GM12878 (cell line): ENCODE results near the gene ZC3H8.

Source experiments
- BRCA1 ChIP-seq: IDR thresholded peaks from 2 replicates; pipeline ENCODE4 v1.6.1; 2011; ENCODE audit warnings: low read depth, low read length, improper control_type of control experiment
- CBFB ChIP-seq: IDR thresholded peaks from 2 replicates; pipeline ENCODE4 v1.6.1; 2016; ENCODE audit warnings: antibody characterized with exemption, low read depth
- CTCF ChIP-seq, 3 experiments: IDR thresholded peaks in 2 of 3; conservative IDR thresholded peaks in 1 of 3; 2 replicates each; pipeline ENCODE4 v1.5.1; 2011; ENCODE audit warnings: low read depth in 3 of 3, low read length in 3 of 3, mild to moderate bottlenecking in 3 of 3, control low read depth in 2 of 3, moderate library complexity in 2 of 3, inconsistent platforms in 1 of 3, mixed read lengths in 1 of 3; ENCODE audit not compliant: control insufficient read depth in 2 of 3, insufficient read depth in 1 of 3; ENCODE audit errors: extremely low read depth in 1 of 3
- EZH2 ChIP-seq: IDR thresholded peaks from 2 replicates; pipeline ENCODE4 v1.6.1; 2012; ENCODE audit warnings: low read depth, mild to moderate bottlenecking, control low read depth, inconsistent platforms, low read length, borderline replicate concordance; ENCODE audit not compliant: control insufficient read depth
- KDM1A ChIP-seq: fragments of 200-600 bp; sonication (generic); IDR thresholded peaks from 2 replicates; pipeline ENCODE4 v1.6.1; 2016; ENCODE audit warnings: borderline replicate concordance
- MAX ChIP-seq: IDR thresholded peaks from 2 replicates; pipeline ENCODE4 v1.6.1; 2012; ENCODE audit warnings: low read depth, low read length, improper control_type of control experiment
- POLR2A ChIP-seq: IDR thresholded peaks from 2 replicates; pipeline ENCODE4 v1.6.1; 2011; ENCODE audit warnings: low read depth, mild to moderate bottlenecking, low read length
- YY1 ChIP-seq: IDR thresholded peaks from 2 replicates; pipeline ENCODE4 v1.6.1; 2011; ENCODE audit warnings: low read depth, mild to moderate bottlenecking, low read length
- ZBED1 ChIP-seq: IDR thresholded peaks from 2 replicates; pipeline ENCODE4 v1.6.1; 2016; ENCODE audit warnings: borderline replicate concordance
- TF ChIP-seq, protein P1 (sequence below): IDR thresholded peaks from 2 replicates; pipeline ENCODE4 v1.6.1; 2012; ENCODE audit warnings: mild to moderate bottlenecking, low read depth, low read length

- TF ChIP-seq CTCF (IDR thresholded peaks at IDR 0.05 in 2 of 3, conservative IDR thresholded peaks at IDR 0.05 in 1 of 3; ENCODE audit: control insufficient read depth in 2 of 3, extremely low read depth in 1 of 3, insufficient read depth in 1 of 3, low read depth in 3 of 3, low read length in 3 of 3) (no peak), CBFB (no peak), ZBED1 (no peak), BRCA1 (no peak), MAX (no peak), POLR2A (no peak), KDM1A (no peak), YY1 (no peak), EZH2 (no peak)
- TF ChIP-seq, protein P1, sequence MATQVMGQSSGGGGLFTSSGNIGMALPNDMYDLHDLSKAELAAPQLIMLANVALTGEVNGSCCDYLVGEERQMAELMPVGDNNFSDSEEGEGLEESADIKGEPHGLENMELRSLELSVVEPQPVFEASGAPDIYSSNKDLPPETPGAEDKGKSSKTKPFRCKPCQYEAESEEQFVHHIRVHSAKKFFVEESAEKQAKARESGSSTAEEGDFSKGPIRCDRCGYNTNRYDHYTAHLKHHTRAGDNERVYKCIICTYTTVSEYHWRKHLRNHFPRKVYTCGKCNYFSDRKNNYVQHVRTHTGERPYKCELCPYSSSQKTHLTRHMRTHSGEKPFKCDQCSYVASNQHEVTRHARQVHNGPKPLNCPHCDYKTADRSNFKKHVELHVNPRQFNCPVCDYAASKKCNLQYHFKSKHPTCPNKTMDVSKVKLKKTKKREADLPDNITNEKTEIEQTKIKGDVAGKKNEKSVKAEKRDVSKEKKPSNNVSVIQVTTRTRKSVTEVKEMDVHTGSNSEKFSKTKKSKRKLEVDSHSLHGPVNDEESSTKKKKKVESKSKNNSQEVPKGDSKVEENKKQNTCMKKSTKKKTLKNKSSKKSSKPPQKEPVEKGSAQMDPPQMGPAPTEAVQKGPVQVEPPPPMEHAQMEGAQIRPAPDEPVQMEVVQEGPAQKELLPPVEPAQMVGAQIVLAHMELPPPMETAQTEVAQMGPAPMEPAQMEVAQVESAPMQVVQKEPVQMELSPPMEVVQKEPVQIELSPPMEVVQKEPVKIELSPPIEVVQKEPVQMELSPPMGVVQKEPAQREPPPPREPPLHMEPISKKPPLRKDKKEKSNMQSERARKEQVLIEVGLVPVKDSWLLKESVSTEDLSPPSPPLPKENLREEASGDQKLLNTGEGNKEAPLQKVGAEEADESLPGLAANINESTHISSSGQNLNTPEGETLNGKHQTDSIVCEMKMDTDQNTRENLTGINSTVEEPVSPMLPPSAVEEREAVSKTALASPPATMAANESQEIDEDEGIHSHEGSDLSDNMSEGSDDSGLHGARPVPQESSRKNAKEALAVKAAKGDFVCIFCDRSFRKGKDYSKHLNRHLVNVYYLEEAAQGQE, result no peak
Measured at GRCh38 chr2:112194482-112194881, 60.4 kb downstream of the ZC3H8 start.
